ENCODE measurements around the gene EZH1.

Gene EZH1

GRCh38 chr17:42655528-42655927, 89.3 kb downstream of the EZH1 start:
- no peaks in the 10 kb centered on the region for H3K36me3 ChIP-seq (ENCODE audit: control insufficient read depth, low read depth, low read length)
- peaks cover 7% of the 10 kb centered on the region for H3K4me1 ChIP-seq (ENCODE audit: control insufficient read depth, low read depth, low read length)
- no peak overlapping the region for H3K27ac ChIP-seq (ENCODE audit: low read length)
- no peak overlapping the region for H3K4me3 ChIP-seq (ENCODE audit: low read length)
- peaks cover 4% of the 10 kb centered on the region for H3K27me3 ChIP-seq (ENCODE audit: control insufficient read depth, insufficient read depth, low read length)
- no peak overlapping the region for H3K9ac ChIP-seq (ENCODE audit: low read length)
- H3K9me3 ChIP-seq (ENCODE audit: control insufficient read depth, low read depth, low read length) = no peaks in the 10 kb centered on the region

DNA sequence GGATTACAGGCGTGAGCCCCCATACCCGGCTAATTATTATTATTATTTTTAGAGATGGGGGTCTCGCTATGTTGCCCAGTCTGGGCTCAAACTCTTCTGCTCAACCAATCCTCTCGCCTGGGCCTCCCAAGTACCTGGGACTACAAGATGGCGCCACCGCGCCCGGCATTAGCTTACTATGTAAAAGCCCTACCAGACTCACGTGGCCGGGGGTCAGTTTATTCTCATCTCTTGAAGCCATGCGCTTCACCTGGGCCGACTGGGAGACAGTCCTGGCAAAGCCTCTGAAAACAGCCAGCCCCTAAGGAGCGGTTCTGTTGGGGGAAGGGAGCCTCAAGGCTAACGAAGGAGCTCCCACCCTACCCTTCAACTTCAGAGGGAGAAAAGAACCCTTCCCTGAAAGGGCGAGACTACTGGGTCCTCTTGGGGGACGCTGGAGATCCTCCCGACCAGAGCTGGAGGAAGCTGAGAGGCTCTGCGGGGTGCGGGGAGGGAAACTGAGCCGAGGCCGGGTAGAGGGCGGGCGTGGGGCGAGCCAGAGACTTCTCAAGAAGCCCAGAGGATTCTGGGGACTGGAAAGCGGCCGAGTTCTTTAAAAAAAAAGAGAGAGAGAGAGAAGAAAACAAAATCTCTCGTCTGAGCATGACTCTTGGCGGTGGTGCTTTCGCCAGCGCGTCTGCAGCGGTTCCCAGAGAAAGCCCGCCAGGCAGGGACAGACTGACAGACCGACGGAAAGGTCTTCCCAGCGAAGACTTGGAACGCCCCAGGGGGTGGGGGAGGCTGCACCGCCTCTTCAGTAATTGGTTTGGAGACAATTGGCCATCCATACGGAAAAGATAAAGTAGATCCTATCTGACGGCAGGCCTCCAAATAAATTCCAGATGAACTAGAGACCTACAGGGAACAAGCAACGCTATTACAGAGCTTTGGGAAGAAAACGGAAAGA, 91.4 kb downstream of the EZH1 start:
- Histone ChIP-seq H3K4me3 (ENCODE audit: low read length) (peak overlapping the region; percentile 54), H3K27ac (ENCODE audit: low read length) (no peak overlapping the region), H3K36me3 (ENCODE audit: control insufficient read depth, low read depth, low read length) (no peaks in the 10 kb centered on the region), H3K4me1 (ENCODE audit: control insufficient read depth, low read depth, low read length) (peaks cover 3% of the 10 kb centered on the region), H3K9ac (ENCODE audit: low read length) (peak overlapping the region; percentile 28), H3K27me3 (ENCODE audit: control insufficient read depth, insufficient read depth, low read length) (peaks cover 4% of the 10 kb centered on the region), H3K9me3 (ENCODE audit: control insufficient read depth, low read depth, low read length) (no peaks in the 10 kb centered on the region)

DNA sequence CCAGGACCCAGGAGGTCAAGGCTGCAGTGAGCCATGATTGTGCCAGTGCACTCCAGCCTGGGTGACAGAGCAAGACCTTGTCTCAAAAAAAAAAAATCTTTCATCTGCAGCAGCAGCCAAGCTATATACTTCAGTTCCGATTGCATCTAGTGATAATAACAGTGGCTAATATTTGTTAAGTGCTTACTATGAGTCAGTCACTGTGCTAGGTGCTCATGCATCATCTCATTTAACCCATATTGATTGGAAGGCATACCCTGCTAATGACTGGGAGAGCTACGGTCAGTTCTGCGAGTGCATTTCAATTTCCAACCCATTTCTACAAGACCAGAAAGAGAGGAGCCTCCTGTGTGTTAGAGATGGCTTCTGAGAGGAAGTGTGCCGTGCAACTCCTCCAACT, 93.4 kb downstream of the EZH1 start:
- H3K4me1 ChIP-seq (ENCODE audit: control insufficient read depth, low read depth, low read length) = peaks cover 3% of the 10 kb centered on the region
- no peaks in the 10 kb centered on the region for H3K9me3 ChIP-seq (ENCODE audit: control insufficient read depth, low read depth, low read length)
- no peak overlapping the region for H3K9ac ChIP-seq (ENCODE audit: low read length)
- H3K4me3 ChIP-seq (ENCODE audit: low read length) = no peak overlapping the region
- H3K27me3 ChIP-seq (ENCODE audit: control insufficient read depth, insufficient read depth, low read length) = peaks cover 4% of the 10 kb centered on the region
- H3K27ac ChIP-seq (ENCODE audit: low read length) = no peak overlapping the region
- H3K36me3 ChIP-seq (ENCODE audit: control insufficient read depth, low read depth, low read length) = no peaks in the 10 kb centered on the region
